Lung (tissue), 12 donors: ENCODE data around the gene MACROD1. TPM values are rescaled to one million over a fixed set of nuclear protein-coding genes. Genes with fewer than 3 reads are reported as not detected.

ENCODE experiments used
- ATAC-seq: fragments of 200-7000 bp; cut with Tn5 transposase; one replicate; pipeline ENCODE4 v1.9.1; 2020; ENCODE audit warnings: moderate number of reproducible peaks; ENCODE audit not compliant: insufficient read depth, low FRiP score
- DNase-seq, 3 donors: peaks; one replicate each; pipeline ENCODE4 v3.0.0-alpha.2; 2013 to 2017
- H3K27ac ChIP-seq, 2 donors: one replicate each; pipeline ENCODE4 v1.5.1; 2013; ENCODE audit warnings: mild to moderate bottlenecking in 2 of 2, moderate library complexity in 2 of 2, control low read depth in 1 of 2, inconsistent platforms in 1 of 2, low read depth in 1 of 2, low read length in 1 of 2
- H3K27me3 ChIP-seq, 3 donors: one replicate each; pipeline ENCODE4 v1.5.1; 2013; ENCODE audit warnings: low read length in 2 of 3; ENCODE audit not compliant: control insufficient read depth in 3 of 3, insufficient read depth in 3 of 3
- H3K36me3 ChIP-seq, 4 donors: one replicate each; pipeline ENCODE4 v1.5.1; 2013; ENCODE audit warnings: low read length in 4 of 4, mild to moderate bottlenecking in 1 of 4, moderate library complexity in 1 of 4; ENCODE audit not compliant: control insufficient read depth in 4 of 4, insufficient read depth in 4 of 4
- H3K4me1 ChIP-seq, 5 donors: one replicate each; pipeline ENCODE4 v1.5.1; 2013; ENCODE audit warnings: low read length in 5 of 5, mild to moderate bottlenecking in 2 of 5, moderate library complexity in 1 of 5; ENCODE audit not compliant: control insufficient read depth in 5 of 5, insufficient read depth in 5 of 5
- H3K4me3 ChIP-seq: one replicate; pipeline ENCODE4 v1.5.1; 2013; ENCODE audit warnings: mild to moderate bottlenecking, control low read depth, moderate library complexity
- H3K9ac ChIP-seq, 2 donors: one replicate each; pipeline ENCODE4 v1.5.1; 2013; ENCODE audit warnings: low read length in 2 of 2, control low read depth in 1 of 2; ENCODE audit not compliant: insufficient read depth in 1 of 2
- H3K9me3 ChIP-seq, 4 donors: one replicate each; pipeline ENCODE4 v1.5.1; 2013; ENCODE audit warnings: low read length in 3 of 4, mild to moderate bottlenecking in 1 of 4, moderate library complexity in 1 of 4; ENCODE audit not compliant: control insufficient read depth in 4 of 4, insufficient read depth in 3 of 4
- WGBS, 2 donors: extraction: QIAGEN DNeasy Blood & Tissue Kit; methylation state at CpG; one replicate each; pipeline ENCODE4 v1.1.7; 2013; 5-methylcytosine and 5-hydroxymethylcytosine counted together
- polyA plus RNA-seq, 2 donors: library from polyadenylated mRNA; stranded (reverse); fragments of 200-250 nt; gene quantifications; one replicate each; pipeline ENCODE4 v1.2.1, GENCODE V29; 2013
- total RNA-seq, 2 donors: library from RNA; depleted of rRNA in 1 of 2; stranded (reverse); fragments of >200 nt in 1 of 2; gene quantifications; one replicate each; pipeline ENCODE4 v1.2.1, GENCODE V29; 2014 to 2021
- TF ChIP-seq, protein P1 (sequence below): IDR thresholded peaks from 2 replicates; pipeline ENCODE4 v1.5.1; 2012; ENCODE audit warnings: mild to moderate bottlenecking; ENCODE audit errors: control extremely low read depth, extremely low read depth
- donor health status: control.
- donor health status: control.
- donor health status: Bipolar disorder and iron deficiency.
- donor health status: healthy.
- donor health status: DM: yes; HTN: yes; CAD: no.

The MACROD1 gene
- total and polyA plus RNA-seq, 4 donors = 9.9 to 70.0 (median 19.0) TPM

- H3K9ac ChIP-seq = no peak overlapping the region
- DNase-seq (no peak), ATAC-seq (no peak)
- peaks cover 0 to 4% (median 0%) of the 10 kb centered on the region in 3 donors for H3K27me3 ChIP-seq
- TF ChIP-seq, protein P1, sequence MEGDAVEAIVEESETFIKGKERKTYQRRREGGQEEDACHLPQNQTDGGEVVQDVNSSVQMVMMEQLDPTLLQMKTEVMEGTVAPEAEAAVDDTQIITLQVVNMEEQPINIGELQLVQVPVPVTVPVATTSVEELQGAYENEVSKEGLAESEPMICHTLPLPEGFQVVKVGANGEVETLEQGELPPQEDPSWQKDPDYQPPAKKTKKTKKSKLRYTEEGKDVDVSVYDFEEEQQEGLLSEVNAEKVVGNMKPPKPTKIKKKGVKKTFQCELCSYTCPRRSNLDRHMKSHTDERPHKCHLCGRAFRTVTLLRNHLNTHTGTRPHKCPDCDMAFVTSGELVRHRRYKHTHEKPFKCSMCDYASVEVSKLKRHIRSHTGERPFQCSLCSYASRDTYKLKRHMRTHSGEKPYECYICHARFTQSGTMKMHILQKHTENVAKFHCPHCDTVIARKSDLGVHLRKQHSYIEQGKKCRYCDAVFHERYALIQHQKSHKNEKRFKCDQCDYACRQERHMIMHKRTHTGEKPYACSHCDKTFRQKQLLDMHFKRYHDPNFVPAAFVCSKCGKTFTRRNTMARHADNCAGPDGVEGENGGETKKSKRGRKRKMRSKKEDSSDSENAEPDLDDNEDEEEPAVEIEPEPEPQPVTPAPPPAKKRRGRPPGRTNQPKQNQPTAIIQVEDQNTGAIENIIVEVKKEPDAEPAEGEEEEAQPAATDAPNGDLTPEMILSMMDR = no peak
- H3K36me3 ChIP-seq = no peaks in the 10 kb centered on the region
- peaks cover 0 to 22% (median 0%) of the 10 kb centered on the region in 5 donors for H3K4me1 ChIP-seq
- 92 to 93% methylated on average over 25 to 26 of the region's 26 CpGs for WGBS, 2 donors
- no peak overlapping the region for H3K27ac ChIP-seq
- no peaks in the 10 kb centered on the region for H3K9me3 ChIP-seq
- no peak overlapping the region for H3K4me3 ChIP-seq
Measured at GRCh38 chr11:64008283-64008913, 157.5 kb downstream of the MACROD1 start.

GRCh38 chr11:64007629-64008282 is 158.2 kb downstream of the MACROD1 start:
- WGBS, 2 donors = 5 to 7% methylated on average over 40 of the region's 40 CpGs
- TF ChIP-seq, protein P1 = no peak
- ATAC-seq (peak; percentile 86), DNase-seq (peak; percentile 54 to 66 (median 55))
- Histone ChIP-seq H3K9ac (no peak overlapping the region), H3K36me3 (no peaks in the 10 kb centered on the region), H3K4me1 (peaks cover 0 to 22% (median 0%) of the 10 kb centered on the region in 5 donors), H3K4me3 (no peak overlapping the region), H3K27me3 (peaks cover 0 to 4% (median 0%) of the 10 kb centered on the region in 3 donors), H3K27ac (no peak overlapping the region), H3K9me3 (no peaks in the 10 kb centered on the region)

GRCh38 chr11:64007160-64007628 is 158.7 kb downstream of the MACROD1 start:
- Histone ChIP-seq H3K27me3 (peaks cover 0 to 4% (median 0%) of the 10 kb centered on the region in 3 donors), H3K4me3 (no peak overlapping the region), H3K27ac (no peak overlapping the region), H3K9me3 (no peaks in the 10 kb centered on the region), H3K4me1 (peaks cover 0 to 26% (median 5%) of the 10 kb centered on the region in 5 donors), H3K9ac (no peak overlapping the region), H3K36me3 (no peaks in the 10 kb centered on the region)
- 2% methylated on average over 22 to 27 of the region's 27 CpGs for WGBS, 2 donors
- peak; percentile 20 for ATAC-seq
- peak; percentile 42 to 58 (median 51) for DNase-seq
- TF ChIP-seq, protein P1 = no peak
